Stimulated activated effector memory CD8-positive, alpha-beta T cell treated with anti-CD3 and anti-CD28 coated beads, Interleukin-12 subunit alpha, Interleukin-12 subunit beta, amount 100 ng/mL, for 72 hours (primary cell): ENCODE results near the gene DHX34.
"Not testable (repeated sequence)": the region's sequence is repeated elsewhere in the genome, so short reads cannot be mapped to it uniquely, and the experiment has no call there.

Experiments
- ATAC-seq: fragments of 150-1000 bp; cut with Tn5 transposase; 2 replicates; pipeline ENCODE4 v1.10.0; 2021
- DNase-seq, 2 donors: peaks; one replicate each; pipeline ENCODE4 v3.0.0; 2021 to 2022; ENCODE audit warnings: low spot score in 2 of 2
- H3K27ac Mint-ChIP-seq: one replicate; pipeline ENCODE4 v1.8.0; 2022; ENCODE audit warnings: mild to moderate bottlenecking, mixed read lengths
- H3K36me3 Mint-ChIP-seq: one replicate; pipeline ENCODE4 v1.8.0; 2022; ENCODE audit warnings: mild to moderate bottlenecking, mixed read lengths
- H3K4me1 Mint-ChIP-seq: one replicate; pipeline ENCODE4 v1.8.0; 2022; ENCODE audit warnings: mixed read lengths
- H3K4me3 Mint-ChIP-seq: one replicate; pipeline ENCODE4 v1.8.0; 2022; ENCODE audit warnings: mild to moderate bottlenecking, mixed read lengths
- H3K9me3 Mint-ChIP-seq: one replicate; pipeline ENCODE4 v1.8.0; 2022; ENCODE audit warnings: mixed read lengths

DHX34 gene

GRCh38 chr19:47386582-47386981 lies 37.5 kb downstream of the DHX34 start:
- H3K4me3 Mint-ChIP-seq, H3K9me3 Mint-ChIP-seq, H3K27ac Mint-ChIP-seq, DNase-seq, ATAC-seq: not testable (repeated sequence)
- H3K4me1 Mint-ChIP-seq: peaks cover 20% of the 10 kb centered on the region
- peaks cover 12% of the 10 kb centered on the region for H3K36me3 Mint-ChIP-seq

- not testable (repeated sequence) for H3K4me1 Mint-ChIP-seq, H3K36me3 Mint-ChIP-seq, H3K4me3 Mint-ChIP-seq, H3K27ac Mint-ChIP-seq, DNase-seq, ATAC-seq, H3K9me3 Mint-ChIP-seq
These were observed 38.5 kb downstream of the DHX34 start for GRCh38 chr19:47387623-47388022.

GRCh38 chr19:47388721-47389120 lies 39.6 kb downstream of the DHX34 start:
- H3K27ac Mint-ChIP-seq, DNase-seq, H3K4me1 Mint-ChIP-seq, H3K4me3 Mint-ChIP-seq, H3K9me3 Mint-ChIP-seq, H3K36me3 Mint-ChIP-seq, ATAC-seq: not testable (repeated sequence)

GRCh38 chr19:47389150-47389556 lies 40.0 kb downstream of the DHX34 start:
- Mint-ChIP-seq H3K4me3 (no peak overlapping the region), H3K27ac (no peak overlapping the region), H3K9me3 (no peaks in the 10 kb centered on the region), H3K36me3 (no peaks in the 10 kb centered on the region), H3K4me1 (no peaks in the 10 kb centered on the region)
- ATAC-seq: no peak
- DNase-seq: no peak

- H3K4me1 Mint-ChIP-seq: no peaks in the 10 kb centered on the region
- H3K27ac Mint-ChIP-seq: no peak overlapping the region
- ATAC-seq (no peak), DNase-seq (no peak)
- no peaks in the 10 kb centered on the region for H3K9me3 Mint-ChIP-seq
- no peak overlapping the region for H3K4me3 Mint-ChIP-seq
- no peaks in the 10 kb centered on the region for H3K36me3 Mint-ChIP-seq
These were observed 41.7 kb downstream of the DHX34 start for GRCh38 chr19:47390533-47391488.

GRCh38 chr19:47391510-47392223 lies 42.6 kb downstream of the DHX34 start:
- H3K4me1 Mint-ChIP-seq: no peaks in the 10 kb centered on the region
- no peak overlapping the region for H3K4me3 Mint-ChIP-seq
- DNase-seq (peak; percentile 88), ATAC-seq (peak; percentile 82)
- no peaks in the 10 kb centered on the region for H3K36me3 Mint-ChIP-seq
- H3K9me3 Mint-ChIP-seq: no peaks in the 10 kb centered on the region
- no peak overlapping the region for H3K27ac Mint-ChIP-seq

GRCh38 chr19:47398707-47399597 lies 49.8 kb downstream of the DHX34 start:
- DNase-seq (no peak), ATAC-seq (no peak)
- H3K4me3 Mint-ChIP-seq: no peak overlapping the region
- H3K9me3 Mint-ChIP-seq: no peaks in the 10 kb centered on the region
- no peaks in the 10 kb centered on the region for H3K4me1 Mint-ChIP-seq
- H3K36me3 Mint-ChIP-seq: no peaks in the 10 kb centered on the region
- no peak overlapping the region for H3K27ac Mint-ChIP-seq

GRCh38 chr19:47402504-47402903 lies 53.4 kb downstream of the DHX34 start:
- Mint-ChIP-seq H3K27ac (no peak overlapping the region), H3K36me3 (no peaks in the 10 kb centered on the region), H3K9me3 (no peaks in the 10 kb centered on the region), H3K4me3 (no peak overlapping the region), H3K4me1 (peaks cover 7% of the 10 kb centered on the region)
- ATAC-seq: no peak
- DNase-seq: no peak

- Mint-ChIP-seq H3K4me1 (peaks cover 7% of the 10 kb centered on the region), H3K36me3 (no peaks in the 10 kb centered on the region)
These were observed 55.5 kb downstream of the DHX34 start for GRCh38 chr19:47404334-47405196.

GRCh38 chr19:47405197-47405550 lies 56.1 kb downstream of the DHX34 start:
- Mint-ChIP-seq H3K27ac (no peak overlapping the region), H3K9me3 (no peaks in the 10 kb centered on the region), H3K36me3 (no peaks in the 10 kb centered on the region), H3K4me3 (no peak overlapping the region), H3K4me1 (peaks cover 7% of the 10 kb centered on the region)
- ATAC-seq: no peak
- DNase-seq: no peak

More at GRCh38 chr19:47404334-47405196, 55.5 kb downstream of the DHX34 start:
- DNase-seq (no peak), ATAC-seq (no peak)
- no peaks in the 10 kb centered on the region for H3K9me3 Mint-ChIP-seq
- H3K4me3 Mint-ChIP-seq: no peak overlapping the region
- H3K27ac Mint-ChIP-seq: no peak overlapping the region

GRCh38 chr19:47405854-47406417 lies 56.8 kb downstream of the DHX34 start:
- H3K36me3 Mint-ChIP-seq: no peaks in the 10 kb centered on the region
- no peaks in the 10 kb centered on the region for H3K9me3 Mint-ChIP-seq
- peaks cover 7% of the 10 kb centered on the region for H3K4me1 Mint-ChIP-seq
- no peak overlapping the region for H3K27ac Mint-ChIP-seq
- DNase-seq (no peak), ATAC-seq (no peak)
- H3K4me3 Mint-ChIP-seq: no peak overlapping the region

GRCh38 chr19:47406711-47407416 lies 57.7 kb downstream of the DHX34 start:
- Mint-ChIP-seq H3K36me3 (no peaks in the 10 kb centered on the region), H3K4me1 (peaks cover 7% of the 10 kb centered on the region), H3K27ac (no peak overlapping the region), H3K9me3 (no peaks in the 10 kb centered on the region), H3K4me3 (no peak overlapping the region)
- ATAC-seq: peak; percentile 45
- no peak for DNase-seq

- no peaks in the 10 kb centered on the region for H3K9me3 Mint-ChIP-seq
- no peak for ATAC-seq
- no peak overlapping the region for H3K27ac Mint-ChIP-seq
- H3K4me3 Mint-ChIP-seq: no peak overlapping the region
- no peaks in the 10 kb centered on the region for H3K36me3 Mint-ChIP-seq
- no peak for DNase-seq
- peaks cover 7% of the 10 kb centered on the region for H3K4me1 Mint-ChIP-seq
These were observed 58.3 kb downstream of the DHX34 start for GRCh38 chr19:47407417-47407774.
